Loucy (cell line): ENCODE measurements around the gene MOGAT3.

Experiments used
- CTCF ChIP-seq: fragments of 200-600 bp; sonication (generic); conservative IDR thresholded peaks from 2 replicates; pipeline ENCODE4 v1.5.1; 2014; ENCODE audit warnings: mild to moderate bottlenecking, antibody characterized with exemption, low read length
- EZH2phosphoT487 ChIP-seq: fragments of 200-600 bp; IDR thresholded peaks from 2 replicates; pipeline ENCODE4 v1.6.1; 2018; ENCODE audit warnings: antibody characterized with exemption, mild to moderate bottlenecking, moderate library complexity, borderline replicate concordance

- TF ChIP-seq CTCF (no peak), EZH2phosphoT487 (no peak)
Observed at GRCh38 chr7:101166909-101167644, 33.8 kb downstream of the MOGAT3 start.
